ENCODE measurements around the gene BLOC1S5. TPM values are rescaled to one million over a fixed set of nuclear protein-coding genes. Genes with fewer than 3 reads are reported as not detected.
A peak's percentile ranks its signal among the peaks of the same experiment; 100 is the strongest.

The BLOC1S5 gene
- total RNA-seq, 1 experiment from 2014 or later: 11.8 TPM

DNA sequence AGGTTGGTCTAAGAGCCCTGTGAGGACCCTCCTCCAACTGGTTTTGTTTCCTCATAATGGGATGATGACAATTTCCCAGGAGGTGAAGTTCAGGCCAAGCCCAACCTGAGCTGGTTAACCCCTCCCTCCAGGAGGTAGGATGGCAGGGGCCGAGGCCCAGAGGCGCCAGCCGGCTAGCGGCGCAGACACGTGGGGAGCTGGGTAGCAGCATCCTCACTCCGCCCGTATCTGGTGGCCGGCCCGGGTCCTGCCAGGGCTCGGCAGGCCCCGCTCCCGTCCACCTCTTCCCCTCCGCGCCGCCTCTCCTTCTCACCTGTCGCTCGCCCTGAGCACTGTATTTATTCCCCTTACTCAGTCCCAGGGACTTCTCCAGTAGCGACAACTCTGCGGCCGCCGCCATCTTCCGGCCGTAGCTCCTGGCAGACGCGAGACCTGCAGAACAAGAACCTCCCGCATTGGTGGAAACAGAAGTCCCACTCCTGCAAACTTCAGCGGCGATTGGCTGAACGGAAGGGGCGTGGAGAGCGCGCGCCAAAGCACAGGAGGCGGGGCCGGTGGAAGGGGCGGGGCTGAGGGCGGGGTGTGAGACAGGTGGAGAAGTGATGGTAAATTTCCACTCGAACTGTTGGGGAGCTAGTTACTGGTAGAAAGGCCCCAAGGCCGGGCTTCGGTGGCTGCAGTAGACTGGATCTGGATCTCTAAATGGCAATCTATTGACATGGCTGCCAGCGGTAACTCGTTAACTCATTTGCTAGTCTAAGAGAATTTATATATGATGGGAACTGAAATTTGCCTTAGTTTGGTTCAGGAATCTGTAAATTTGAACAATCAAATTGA lies 38.2 kb upstream of the BLOC1S5 start, which contains the start of gene EEF1E1:
Gene EEF1E1 (minus strand): TSS at position 427 of the 837 bp plus-strand sequence. CDS start 27 bp downstream, at position 400.
- DNase-seq (ENCODE audit: low read depth, low spot score) (no peak), ATAC-seq (peak; percentile 99)
- ChIA-PET CTCF (no interaction called here), POLR2A (interaction anchor here (0.6 to 1.0 kb wide), 7 partner anchors 18 to 1019 kb away, joined by 3 to 10 read pairs (median 4); no protein-coding TSS in a partner anchor)
- no peaks in the 10 kb centered on the region for H3K27me3 ChIP-seq (ENCODE audit: control insufficient read depth, insufficient read depth, low read length)
- intact Hi-C loops (cut with micrococcal nuclease; ENCODE audit: unreplicated experiment) (no loop called here), in situ Hi-C loops (cut with HindIII; ENCODE audit: low pct_unique_long_range_greater_than_20kb, low sequenced_read_pairs) (no loop called here)
- TSS peak; percentile 79 for BruUV-seq (replicated peaks)
- peak within 1 kb of the TSS; percentile 68 to 99 for H3K4me3 ChIP-seq (ENCODE audit: low read depth in 2 of 2, low read length in 2 of 2)
- peaks cover 7% of the 10 kb centered on the region for H3K36me3 ChIP-seq (ENCODE audit: control insufficient read depth, insufficient read depth, low read length)
- H3K9me3 ChIP-seq (ENCODE audit: control insufficient read depth, insufficient read depth, low read depth, low read length): no peaks in the 10 kb centered on the region
- peaks cover 20% of the 10 kb centered on the region for H3K4me1 ChIP-seq (ENCODE audit: control insufficient read depth, insufficient read depth, low read length)
- peak within 1 kb of the TSS; percentile 89 for H3K27ac ChIP-seq (ENCODE audit: low read length)
- TF ChIP-seq REST (IDR thresholded peaks at IDR 0.05; ENCODE audit: insufficient read depth in 1 of 2, low read depth in 2 of 2, low read length in 1 of 2) (peak in 1 of 2 experiments; percentile 41; a peak in 1 of 4 replicates), SIN3A (IDR thresholded peaks at IDR 0.05; ENCODE audit: borderline replicate concordance, insufficient read depth, low read depth, low read length) (peak; percentile 73; the same call in 1 of the 2 replicates), TCF7L2 (IDR thresholded peaks at IDR 0.05; ENCODE audit: low read depth, low read length) (no peak), CTCF (IDR thresholded peaks at IDR 0.05) (no peak), POLR2AphosphoS5 (IDR thresholded peaks at IDR 0.05; ENCODE audit: low read depth, low read length) (peak; percentile 89)

DNA sequence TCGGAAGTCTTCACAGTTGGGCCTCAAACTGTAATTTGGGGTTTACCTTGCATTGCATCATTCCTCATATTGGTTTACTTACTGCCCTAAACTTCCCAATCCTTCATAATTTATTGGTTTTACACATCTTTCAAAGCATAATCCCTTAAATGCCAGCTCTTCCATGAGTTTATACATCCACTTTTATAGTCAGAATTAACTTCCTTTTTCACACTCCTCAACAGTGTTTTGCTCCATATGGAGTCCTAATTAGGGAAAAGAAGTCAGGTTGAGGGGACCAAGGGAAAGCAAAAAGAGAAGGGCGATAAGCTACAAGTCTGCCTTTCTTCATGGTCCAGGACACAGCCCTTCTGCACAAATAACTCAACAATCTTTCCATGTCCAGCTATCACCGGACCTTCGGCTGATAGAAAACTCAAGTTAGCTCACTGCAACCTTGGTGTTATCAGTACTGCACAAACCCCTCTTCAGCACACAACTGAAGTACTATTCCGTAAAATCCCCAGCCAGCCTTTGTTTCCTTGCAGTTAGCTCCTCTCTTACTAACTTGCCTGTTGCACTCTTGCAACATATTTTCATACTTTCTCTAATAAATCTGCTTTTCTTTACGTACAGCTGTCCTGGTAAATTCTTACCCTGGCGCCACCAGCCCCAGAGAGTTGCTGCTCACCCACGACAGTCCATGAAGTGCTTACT lies 36.1 kb upstream of the BLOC1S5 start:
- ATAC-seq: no peak
- no peak for TF ChIP-seq SIN3A (IDR thresholded peaks at IDR 0.05; ENCODE audit: borderline replicate concordance, insufficient read depth, low read depth, low read length)
- no peak for TF ChIP-seq TCF7L2 (IDR thresholded peaks at IDR 0.05; ENCODE audit: low read depth, low read length)
- TF ChIP-seq CTCF (IDR thresholded peaks at IDR 0.05): no peak
- TF ChIP-seq POLR2AphosphoS5 (IDR thresholded peaks at IDR 0.05; ENCODE audit: low read depth, low read length): no peak
- TF ChIP-seq REST (IDR thresholded peaks at IDR 0.05; ENCODE audit: insufficient read depth in 1 of 2, low read depth in 2 of 2, low read length in 1 of 2): no peak
- DNase-seq (ENCODE audit: low read depth, low spot score): no peak
- Histone ChIP-seq H3K4me3 (ENCODE audit: low read depth in 2 of 2, low read length in 2 of 2) (peak overlapping the region; percentile 32 to 68), H3K27ac (ENCODE audit: low read length) (peak overlapping the region; percentile 84), H3K4me1 (ENCODE audit: control insufficient read depth, insufficient read depth, low read length) (peaks cover 20% of the 10 kb centered on the region), H3K9me3 (ENCODE audit: control insufficient read depth, insufficient read depth, low read depth, low read length) (no peaks in the 10 kb centered on the region), H3K36me3 (ENCODE audit: control insufficient read depth, insufficient read depth, low read length) (peaks cover 22% of the 10 kb centered on the region), H3K27me3 (ENCODE audit: control insufficient read depth, insufficient read depth, low read length) (no peaks in the 10 kb centered on the region)
- intact Hi-C loops (cut with micrococcal nuclease; ENCODE audit: unreplicated experiment) (no loop called here), in situ Hi-C loops (cut with HindIII; ENCODE audit: low pct_unique_long_range_greater_than_20kb, low sequenced_read_pairs) (no loop called here)
- no TSS peak for BruUV-seq (replicated peaks)
- POLR2A ChIA-PET: no interaction called here
- CTCF ChIA-PET: interaction anchor here (0.6 kb wide), 1 partner anchor 379 kb away, joined by 3 read pairs; no protein-coding TSS in a partner anchor
